Chondrocyte (in vitro differentiated cells): ENCODE measurements around the gene CKAP4. TPM values are rescaled to one million over a fixed set of nuclear protein-coding genes. Genes with fewer than 3 reads are reported as not detected.
A peak's percentile ranks its signal among the peaks of the same experiment; 100 is the strongest.

Source experiments
- DNase-seq: peaks from one replicate; pipeline ENCODE4 v3.0.0; 2021; ENCODE audit warnings: mixed read lengths, low spot score
- H3K27ac Mint-ChIP-seq: one replicate; pipeline ENCODE4 v1.8.0; 2021; ENCODE audit warnings: mild to moderate bottlenecking, moderate library complexity, mixed read lengths; ENCODE audit not compliant: unreplicated experiment
- H3K27me3 Mint-ChIP-seq: 2 replicates; pipeline ENCODE4 v1.8.0; 2021; ENCODE audit warnings: low read depth, mixed read lengths
- H3K36me3 Mint-ChIP-seq: 2 replicates; pipeline ENCODE4 v1.8.0; 2021; ENCODE audit warnings: low read depth, mixed read lengths
- H3K4me1 Mint-ChIP-seq: 2 replicates; pipeline ENCODE4 v1.8.0; 2021; ENCODE audit warnings: low read depth, mild to moderate bottlenecking, mixed read lengths
- H3K4me3 Mint-ChIP-seq: one replicate; pipeline ENCODE4 v1.8.0; 2021; ENCODE audit warnings: mild to moderate bottlenecking, moderate library complexity, mixed read lengths; ENCODE audit not compliant: unreplicated experiment
- H3K9me3 Mint-ChIP-seq: 2 replicates; pipeline ENCODE4 v1.8.0; 2021; ENCODE audit warnings: low read depth, mixed read lengths
- total RNA-seq: library from RNA; stranded (reverse); gene quantifications from 3 replicates; pipeline ENCODE4 v1.2.1, GENCODE V29; 2021
- TF ChIP-seq, protein P1 (sequence below): fragments of 200-600 bp; sonication (generic); IDR thresholded peaks from 2 replicates; pipeline ENCODE4 v1.5.0; 2021; ENCODE audit warnings: antibody characterized with exemption, mild to moderate bottlenecking, moderate library complexity

Gene CKAP4
- total RNA-seq, 1 donor from 2014 or later: 329 TPM

DNA sequence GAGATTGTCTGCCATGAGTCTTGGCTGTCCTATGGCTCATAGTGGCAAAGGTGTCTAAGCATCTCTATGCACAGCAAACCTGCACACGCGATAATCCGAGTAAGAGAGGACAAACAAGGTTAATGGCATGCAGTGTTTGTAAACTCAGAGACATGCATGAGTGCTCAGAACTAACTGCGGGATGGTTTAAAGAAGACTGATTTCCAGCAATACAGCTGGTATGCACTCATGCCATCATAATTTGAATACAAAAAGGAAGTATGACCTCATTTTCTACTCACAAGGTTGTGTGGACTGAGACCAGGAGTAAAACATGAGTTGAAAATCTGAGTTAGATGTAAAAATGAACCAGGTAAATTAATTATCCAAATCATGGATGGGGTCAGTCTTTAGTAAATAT, 38.2 kb upstream of the CKAP4 start:
- H3K27me3 Mint-ChIP-seq: no peaks in the 10 kb centered on the region
- TF ChIP-seq, protein P1, sequence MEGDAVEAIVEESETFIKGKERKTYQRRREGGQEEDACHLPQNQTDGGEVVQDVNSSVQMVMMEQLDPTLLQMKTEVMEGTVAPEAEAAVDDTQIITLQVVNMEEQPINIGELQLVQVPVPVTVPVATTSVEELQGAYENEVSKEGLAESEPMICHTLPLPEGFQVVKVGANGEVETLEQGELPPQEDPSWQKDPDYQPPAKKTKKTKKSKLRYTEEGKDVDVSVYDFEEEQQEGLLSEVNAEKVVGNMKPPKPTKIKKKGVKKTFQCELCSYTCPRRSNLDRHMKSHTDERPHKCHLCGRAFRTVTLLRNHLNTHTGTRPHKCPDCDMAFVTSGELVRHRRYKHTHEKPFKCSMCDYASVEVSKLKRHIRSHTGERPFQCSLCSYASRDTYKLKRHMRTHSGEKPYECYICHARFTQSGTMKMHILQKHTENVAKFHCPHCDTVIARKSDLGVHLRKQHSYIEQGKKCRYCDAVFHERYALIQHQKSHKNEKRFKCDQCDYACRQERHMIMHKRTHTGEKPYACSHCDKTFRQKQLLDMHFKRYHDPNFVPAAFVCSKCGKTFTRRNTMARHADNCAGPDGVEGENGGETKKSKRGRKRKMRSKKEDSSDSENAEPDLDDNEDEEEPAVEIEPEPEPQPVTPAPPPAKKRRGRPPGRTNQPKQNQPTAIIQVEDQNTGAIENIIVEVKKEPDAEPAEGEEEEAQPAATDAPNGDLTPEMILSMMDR: no peak
- peaks cover 18% of the 10 kb centered on the region for H3K4me1 Mint-ChIP-seq
- DNase-seq: no peak
- H3K4me3 Mint-ChIP-seq: no peak overlapping the region
- peaks cover 3% of the 10 kb centered on the region for H3K36me3 Mint-ChIP-seq
- no peak overlapping the region for H3K27ac Mint-ChIP-seq
- H3K9me3 Mint-ChIP-seq: peaks cover 6% of the 10 kb centered on the region

DNA sequence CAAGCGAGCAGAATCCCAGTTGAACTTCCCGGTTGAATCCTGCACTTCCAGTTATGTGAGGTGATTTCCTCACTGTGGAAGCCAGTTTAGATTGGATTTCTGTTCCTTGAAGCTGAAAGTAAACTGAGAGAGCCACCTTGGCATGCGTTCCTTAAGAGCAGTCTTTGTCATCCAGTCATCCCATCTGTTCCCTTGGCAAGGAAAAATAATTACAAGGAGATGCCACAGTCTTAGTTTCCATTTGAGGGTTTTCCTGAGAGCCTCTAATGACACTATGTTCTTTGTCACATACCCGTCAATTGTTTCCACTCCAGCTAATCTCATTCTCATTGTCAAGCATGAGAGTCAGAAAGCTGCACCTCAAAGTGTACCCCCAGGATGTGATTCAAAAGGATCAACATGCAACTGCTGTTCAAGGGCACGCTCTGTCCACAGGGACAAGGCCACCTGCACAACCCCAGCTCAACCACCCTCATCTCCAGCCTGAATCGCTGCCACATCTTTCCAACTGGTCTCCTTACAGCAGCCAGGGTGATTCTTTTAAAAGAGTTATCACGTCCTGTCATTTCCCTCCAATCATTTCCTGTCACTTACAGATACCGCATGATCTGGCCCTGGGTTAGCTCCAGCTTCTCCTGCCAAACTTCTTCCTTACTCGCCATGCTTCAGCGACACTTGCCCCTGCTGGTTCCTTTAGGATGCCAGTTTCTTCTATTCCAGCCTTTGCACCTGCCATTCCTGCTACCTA, 36.7 kb upstream of the CKAP4 start:
- TF ChIP-seq, protein P1: no peak
- no peak overlapping the region for H3K4me3 Mint-ChIP-seq
- peaks cover 3% of the 10 kb centered on the region for H3K36me3 Mint-ChIP-seq
- no peak for DNase-seq
- peaks cover 6% of the 10 kb centered on the region for H3K9me3 Mint-ChIP-seq
- peaks cover 18% of the 10 kb centered on the region for H3K4me1 Mint-ChIP-seq
- H3K27me3 Mint-ChIP-seq: no peaks in the 10 kb centered on the region
- H3K27ac Mint-ChIP-seq: no peak overlapping the region

DNA sequence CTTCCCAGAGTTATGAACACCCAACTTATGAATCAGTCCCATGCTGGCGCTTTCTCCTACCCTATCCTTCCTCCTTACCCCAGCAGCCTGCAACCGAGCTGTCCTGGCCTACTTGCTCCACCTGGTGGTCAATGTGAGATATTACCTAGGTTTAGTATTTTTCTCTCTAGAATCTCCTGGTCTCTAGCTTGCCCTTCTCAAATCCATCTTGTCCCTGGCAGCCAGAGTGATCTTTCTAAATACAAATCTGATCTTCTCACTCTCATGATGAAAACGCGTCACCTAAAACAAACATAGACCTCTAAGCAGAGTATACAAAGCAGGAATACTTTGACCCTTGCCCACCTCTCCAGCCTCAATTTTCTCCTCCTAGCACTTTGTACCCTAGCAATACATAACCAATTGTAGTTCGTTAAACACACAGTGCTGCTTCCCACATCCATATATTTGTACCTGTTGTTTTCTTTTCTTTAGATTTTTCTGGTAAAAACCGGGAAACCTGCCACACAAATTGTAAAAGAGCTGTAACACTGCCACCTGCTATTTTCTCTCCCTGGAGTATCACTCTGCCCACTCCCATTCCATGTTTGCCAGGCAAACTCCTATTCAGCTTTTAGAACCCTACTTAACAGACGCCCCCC, 34.8 kb upstream of the CKAP4 start:
- Mint-ChIP-seq H3K27me3 (no peaks in the 10 kb centered on the region), H3K4me1 (peaks cover 2% of the 10 kb centered on the region), H3K9me3 (peaks cover 6% of the 10 kb centered on the region), H3K27ac (no peak overlapping the region), H3K4me3 (no peak overlapping the region), H3K36me3 (peaks cover 3% of the 10 kb centered on the region)
- TF ChIP-seq, protein P1: peak; percentile 81
- DNase-seq: no peak

DNA sequence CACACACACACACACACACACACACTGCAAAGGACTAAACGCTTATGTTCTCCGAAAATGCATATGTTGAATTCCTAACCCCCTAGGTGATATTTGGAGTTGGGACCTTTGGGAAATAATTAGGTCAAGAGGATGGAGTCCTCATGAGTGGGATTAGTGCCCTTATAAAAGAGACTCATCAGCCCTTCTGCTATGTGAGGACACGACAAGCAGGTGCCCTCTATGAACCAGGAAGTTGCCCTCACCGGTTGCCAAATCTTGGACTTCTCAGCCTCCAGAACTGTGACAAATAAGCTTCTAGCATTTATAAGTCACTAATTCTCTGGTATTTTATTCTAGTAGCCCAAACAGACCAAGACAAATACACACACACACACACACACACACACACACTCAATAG, 34.0 kb upstream of the CKAP4 start:
- peaks cover 6% of the 10 kb centered on the region for H3K9me3 Mint-ChIP-seq
- H3K4me1 Mint-ChIP-seq: no peaks in the 10 kb centered on the region
- TF ChIP-seq, protein P1: no peak
- no peak overlapping the region for H3K27ac Mint-ChIP-seq
- no peaks in the 10 kb centered on the region for H3K27me3 Mint-ChIP-seq
- H3K36me3 Mint-ChIP-seq: peaks cover 3% of the 10 kb centered on the region
- H3K4me3 Mint-ChIP-seq: no peak overlapping the region
- no peak for DNase-seq

DNA sequence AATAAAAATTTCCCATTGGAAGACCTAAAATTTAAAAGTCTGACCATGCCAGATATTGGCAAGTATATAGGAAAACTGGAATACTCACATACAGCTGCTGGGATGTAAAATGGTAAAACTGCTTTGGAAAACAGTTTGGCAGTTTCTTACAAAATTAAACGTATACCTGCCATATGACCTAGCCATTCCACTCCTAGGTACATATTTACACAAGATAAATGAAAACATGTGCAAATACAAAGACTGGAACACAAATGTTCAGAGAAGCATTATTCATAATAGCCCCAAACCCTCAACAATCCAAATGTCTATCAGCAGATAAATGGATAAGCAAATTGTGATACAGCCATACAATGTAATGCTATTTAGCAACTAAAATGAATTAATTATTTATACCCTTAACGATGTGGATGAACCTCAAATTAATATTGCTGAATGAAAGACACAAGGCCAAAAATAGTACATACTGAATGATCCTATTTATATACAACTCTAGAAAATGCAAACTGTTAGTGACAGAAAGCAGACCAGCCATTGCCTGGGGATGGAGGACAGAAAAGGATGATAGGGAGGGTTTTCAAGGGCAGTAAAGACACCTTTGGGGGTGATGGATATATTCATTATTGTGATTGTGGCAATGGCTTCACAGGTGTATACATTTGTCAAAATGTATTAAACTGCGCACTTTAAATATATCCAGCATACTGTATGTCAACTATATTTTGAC, 33.4 kb upstream of the CKAP4 start:
- Mint-ChIP-seq H3K36me3 (peaks cover 3% of the 10 kb centered on the region), H3K4me3 (no peak overlapping the region), H3K9me3 (peaks cover 6% of the 10 kb centered on the region), H3K27me3 (no peaks in the 10 kb centered on the region), H3K4me1 (no peaks in the 10 kb centered on the region), H3K27ac (no peak overlapping the region)
- no peak for DNase-seq
- TF ChIP-seq, protein P1: no peak
